NCI-H1105 (cell line): Measurements from ENCODE around the gene CMTM2.
"Not testable (repeated sequence)": the region's sequence is repeated elsewhere in the genome, so short reads cannot be mapped to it uniquely, and the experiment has no call there.

Experiments
- DNase-seq: peaks from one replicate; lab custom pipeline; 2025; lab: John Stamatoyannopoulos, UW

The CMTM2 gene

DNA sequence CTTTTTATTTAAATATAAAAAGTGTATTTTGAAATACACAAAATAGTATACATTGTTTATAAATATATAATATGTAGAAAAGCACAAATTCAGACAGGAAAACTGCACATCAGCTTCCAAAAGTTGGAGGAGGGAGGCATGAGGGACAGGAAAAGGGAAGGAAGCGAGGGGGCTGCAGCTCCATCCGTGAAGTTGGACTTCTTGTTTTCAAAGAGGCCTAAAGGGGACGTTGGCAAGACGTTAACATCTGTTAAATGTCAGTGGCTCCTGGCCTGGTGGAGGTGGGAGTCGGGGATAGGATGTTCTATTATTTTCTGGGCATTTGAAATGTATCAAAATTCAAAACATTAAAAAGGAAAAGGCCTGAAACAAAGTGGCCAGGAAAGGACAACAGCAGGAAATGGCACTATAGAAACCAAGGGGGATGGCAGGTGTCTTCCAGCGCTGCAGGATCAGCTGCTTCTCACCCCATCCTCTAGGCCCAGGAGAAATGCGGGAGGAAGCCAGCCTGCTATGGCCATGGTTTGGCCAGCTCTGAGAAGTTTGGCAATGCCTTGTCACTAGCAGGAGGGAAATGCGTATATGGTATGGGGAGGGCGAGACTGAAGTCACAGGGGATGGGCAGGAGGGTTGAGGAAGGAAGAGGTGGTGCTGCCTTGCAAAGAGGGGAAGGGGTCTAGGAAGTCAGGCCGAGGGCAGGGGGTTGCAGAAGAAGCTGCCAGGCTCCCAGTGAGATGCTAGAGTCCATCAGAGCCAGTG is 6.4 kb downstream of the CMTM2 start:
- no peak for DNase-seq

DNA sequence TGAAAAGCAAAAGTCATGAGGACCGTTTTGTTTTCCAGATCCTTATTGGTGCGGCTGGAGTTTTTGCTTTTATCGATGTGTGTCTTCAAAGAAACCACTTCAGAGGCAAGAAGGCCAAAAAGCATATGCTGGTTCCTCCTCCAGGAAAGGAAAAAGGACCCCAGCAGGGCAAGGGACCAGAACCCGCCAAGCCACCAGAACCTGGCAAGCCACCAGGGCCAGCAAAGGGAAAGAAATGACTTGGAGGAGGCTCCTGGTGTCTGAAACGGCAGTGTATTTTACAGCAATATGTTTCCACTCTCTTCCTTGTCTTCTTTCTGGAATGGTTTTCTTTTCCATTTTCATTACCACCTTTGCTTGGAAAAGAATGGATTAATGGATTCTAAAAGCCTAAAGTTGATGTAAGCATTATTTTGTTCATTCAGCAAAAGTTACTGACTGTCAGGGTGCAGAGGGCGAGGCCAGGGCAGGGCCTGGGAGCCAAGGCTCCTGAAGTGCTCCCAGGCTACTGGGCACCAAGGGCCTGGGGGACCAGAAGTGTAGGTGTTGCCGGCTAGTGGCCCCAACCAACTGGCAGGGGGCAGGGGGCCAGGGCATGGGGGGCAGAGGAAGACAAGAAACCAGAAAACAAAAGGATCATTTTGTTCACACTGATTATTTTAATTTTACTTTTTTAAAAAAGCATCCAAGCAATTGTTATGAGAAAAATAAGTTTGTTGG is 8.8 kb downstream of the CMTM2 start:
- no peak for DNase-seq

DNA sequence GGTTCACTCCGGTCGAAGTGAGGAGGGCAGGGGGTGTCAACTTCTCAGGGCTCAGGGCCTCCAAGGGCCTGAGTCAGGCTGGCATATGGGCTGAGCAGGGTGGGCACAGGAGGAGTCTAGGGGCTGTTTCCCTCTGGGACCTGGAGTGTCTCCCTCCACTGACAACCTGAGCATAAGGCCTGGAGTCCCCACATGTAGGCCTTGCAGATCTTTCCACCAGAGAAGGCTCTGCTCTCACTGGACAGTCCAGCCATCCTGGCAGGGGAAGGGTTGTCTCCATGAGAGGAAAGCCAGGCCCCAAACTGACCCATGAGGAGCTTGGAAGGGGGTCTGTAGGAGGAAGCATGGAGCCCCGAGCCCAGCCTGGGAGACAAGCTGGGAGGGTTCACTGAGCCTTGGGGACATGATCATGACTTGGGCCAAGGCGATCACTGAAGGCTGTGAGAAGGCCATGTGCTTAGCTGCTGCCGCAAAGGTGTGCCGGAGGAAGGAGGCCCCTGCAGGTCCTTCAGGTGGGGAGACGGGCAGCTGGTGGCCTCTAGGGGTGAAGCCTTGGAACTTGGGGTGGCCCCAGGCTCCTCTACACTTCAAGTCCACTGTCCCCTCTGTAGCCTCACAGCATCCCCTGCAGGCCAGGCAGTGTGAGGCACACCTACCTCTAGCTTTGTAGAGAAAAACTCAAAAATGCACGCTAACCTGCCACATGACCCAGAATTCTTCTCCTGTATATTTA is 9.9 kb downstream of the CMTM2 start:
- DNase-seq: no peak

DNA sequence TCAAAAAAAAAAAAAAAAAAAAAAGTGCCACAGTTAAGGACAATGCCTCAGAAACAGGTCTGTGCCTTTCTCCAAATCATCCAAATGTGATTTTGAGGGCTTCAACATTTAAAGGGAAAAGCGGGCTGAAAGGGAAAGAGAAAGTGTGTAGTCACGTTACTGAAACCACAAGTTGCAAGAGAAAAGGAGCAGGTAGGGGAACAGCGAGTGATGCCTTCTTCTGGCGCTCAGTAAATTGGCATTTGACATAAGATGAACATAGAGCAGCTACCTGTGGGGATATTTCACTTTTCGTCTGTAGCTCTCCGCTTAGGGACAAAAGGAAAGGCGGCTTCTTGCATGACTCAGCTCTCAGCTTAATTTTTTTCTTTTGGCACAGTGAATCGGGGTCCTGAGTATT is 11.1 kb downstream of the CMTM2 start:
- DNase-seq: no peak

DNA sequence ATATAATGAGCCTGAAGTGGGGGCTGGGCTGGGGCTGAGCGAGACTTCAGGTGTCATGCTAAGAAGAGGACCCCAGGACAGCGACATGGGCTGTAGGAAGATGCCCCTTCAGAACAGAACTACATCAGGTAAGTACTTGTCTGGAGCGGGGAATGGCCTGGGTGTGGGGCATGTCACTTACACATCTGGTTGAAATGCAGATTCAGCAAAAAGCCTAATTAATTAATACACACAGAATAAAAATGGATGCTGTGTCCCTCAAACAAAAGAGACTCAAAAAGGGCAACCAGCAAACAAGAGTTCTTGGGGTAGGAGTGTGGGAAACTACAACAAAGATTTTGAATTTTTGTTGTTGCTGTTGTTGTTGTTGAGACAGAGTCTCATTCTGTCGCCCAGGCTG is 11.8 kb downstream of the CMTM2 start:
- DNase-seq: no peak

DNA sequence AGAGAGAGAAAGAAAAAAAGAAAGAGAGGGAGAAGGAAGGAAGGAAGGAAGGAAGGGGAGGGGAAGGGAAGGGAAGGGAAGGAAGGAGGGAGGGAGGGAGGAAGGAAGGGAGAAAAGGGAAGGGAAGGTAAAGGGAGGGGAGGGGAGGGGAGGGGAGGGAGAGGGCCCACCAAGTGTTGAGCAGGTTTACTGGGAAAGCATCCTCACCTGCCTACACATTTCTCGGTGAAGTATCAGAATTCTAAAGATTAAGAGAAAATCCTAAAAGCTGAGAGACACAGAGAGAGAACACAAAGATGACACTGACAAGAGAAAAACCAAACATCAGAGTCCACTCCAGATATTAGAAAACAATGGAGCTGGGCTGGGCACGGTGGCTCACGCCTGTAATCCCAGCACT is 13.0 kb downstream of the CMTM2 start:
- DNase-seq: no peak

DNA sequence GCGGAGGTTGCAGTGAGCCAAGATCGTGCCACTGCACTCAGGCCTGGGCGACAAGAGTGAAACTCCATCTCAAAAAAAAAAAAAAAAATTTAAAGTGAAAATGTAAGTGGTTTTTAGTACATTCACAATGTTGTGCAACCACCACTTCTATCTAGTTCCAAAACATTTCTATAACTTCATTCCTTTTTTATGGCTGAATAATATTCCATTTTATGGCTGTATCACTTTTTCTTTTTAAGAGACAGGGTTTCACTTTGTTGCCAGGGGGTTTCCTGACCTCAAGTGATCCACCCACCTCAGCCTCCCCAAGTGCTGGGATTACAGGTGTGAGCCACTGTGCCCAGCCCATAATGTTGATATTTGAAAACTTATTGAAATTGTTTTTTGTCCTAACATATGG is 13.6 kb downstream of the CMTM2 start:
- DNase-seq: no peak

DNA sequence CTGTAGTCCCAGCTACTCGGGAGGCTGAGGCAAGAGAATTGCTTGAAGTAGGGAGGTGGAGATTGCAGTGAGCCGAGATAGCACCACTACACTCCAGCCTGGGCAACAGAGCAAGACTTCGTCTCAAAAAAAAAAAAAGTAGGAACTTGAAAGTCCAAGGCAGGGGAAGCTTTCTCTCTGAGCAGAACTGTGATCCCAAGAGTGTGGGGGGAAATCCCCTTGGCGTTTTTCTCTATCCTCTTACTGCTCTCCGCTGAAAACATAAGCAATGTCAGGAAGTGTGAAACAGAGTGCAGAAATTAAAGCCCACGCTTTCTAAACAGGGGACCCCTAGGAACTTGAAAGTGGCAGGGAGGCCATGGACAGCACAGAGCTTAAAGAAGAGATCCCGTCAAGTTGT is 15.5 kb downstream of the CMTM2 start:
- no peak for DNase-seq

DNA sequence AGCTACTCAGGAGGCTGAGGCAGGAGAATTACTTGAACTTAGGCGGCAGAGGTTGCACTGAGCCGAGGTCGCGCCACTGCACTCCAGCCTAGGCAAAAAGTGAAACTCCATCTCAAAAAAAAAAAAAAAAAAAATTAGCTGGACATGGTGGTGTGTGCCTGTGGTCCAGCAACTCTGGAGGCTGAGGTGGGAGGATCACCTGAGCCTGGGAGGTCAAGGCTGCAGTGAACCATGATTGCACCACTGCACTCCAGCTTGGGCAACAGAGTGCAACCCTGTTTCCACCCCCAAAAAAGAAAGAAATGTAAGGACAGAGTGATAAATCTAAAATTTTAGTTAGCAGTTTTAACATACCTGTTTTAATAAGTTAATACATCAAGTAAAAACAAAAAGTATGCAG is 17.3 kb downstream of the CMTM2 start:
- not testable (repeated sequence) for DNase-seq

DNA sequence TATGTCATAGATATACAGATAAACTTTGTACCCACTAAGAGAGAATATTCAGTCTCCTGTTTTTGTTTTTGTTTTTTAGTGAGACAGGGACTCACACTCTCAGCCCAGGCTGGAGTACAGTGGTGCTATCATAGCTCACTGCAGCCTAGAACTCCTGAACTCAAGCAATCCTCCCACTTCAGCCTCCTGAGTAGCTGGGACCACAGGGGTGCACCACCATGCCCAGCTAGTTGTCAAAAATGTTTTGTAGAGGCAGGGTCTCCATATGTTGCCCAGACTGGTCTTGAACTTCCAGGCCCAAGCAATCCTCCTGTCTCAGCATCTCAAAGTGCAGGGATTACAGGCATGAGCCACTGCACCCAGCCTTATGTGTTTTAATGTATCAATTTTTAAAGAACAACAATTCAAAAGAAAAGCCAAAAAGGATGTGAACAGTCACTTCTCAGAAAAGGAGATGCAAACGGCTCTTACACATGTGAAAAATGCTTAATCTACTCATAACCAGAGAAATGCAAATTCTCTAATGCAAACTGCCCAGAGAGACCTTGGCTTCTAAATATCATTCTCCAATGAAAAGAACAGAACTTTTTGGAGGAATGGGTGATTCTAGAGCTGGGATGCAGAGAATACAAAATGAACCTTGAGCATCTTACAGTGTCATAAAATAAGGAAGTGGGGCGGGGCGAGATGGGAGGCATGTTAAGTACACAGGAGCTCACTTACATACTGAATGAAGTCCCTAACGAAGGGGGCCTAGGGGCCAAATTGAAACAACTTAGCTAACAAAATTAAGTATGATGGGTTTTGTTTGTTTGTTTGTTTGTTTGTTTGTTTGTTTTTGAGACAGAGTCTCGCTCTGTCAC is 18.0 kb downstream of the CMTM2 start:
- no peak for DNase-seq

DNA sequence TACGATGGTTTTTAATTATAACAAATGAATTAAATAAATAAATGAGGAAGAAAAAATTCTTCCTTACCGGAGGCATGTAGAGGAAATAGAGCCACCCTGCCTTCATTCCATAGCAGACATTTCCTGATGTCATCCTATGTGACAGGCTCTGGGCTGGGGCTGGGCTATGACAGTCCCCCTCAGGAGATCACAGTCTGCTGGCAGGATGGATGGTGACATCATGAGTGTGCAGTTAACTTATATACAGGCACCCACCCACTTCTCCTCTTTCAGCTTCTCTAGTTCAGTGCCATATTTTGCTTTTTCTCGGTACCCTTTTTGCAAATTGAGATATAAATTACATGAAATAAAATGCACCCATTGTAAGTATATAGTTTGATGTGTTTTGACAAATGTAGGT is 18.8 kb downstream of the CMTM2 start:
- DNase-seq: no peak

DNA sequence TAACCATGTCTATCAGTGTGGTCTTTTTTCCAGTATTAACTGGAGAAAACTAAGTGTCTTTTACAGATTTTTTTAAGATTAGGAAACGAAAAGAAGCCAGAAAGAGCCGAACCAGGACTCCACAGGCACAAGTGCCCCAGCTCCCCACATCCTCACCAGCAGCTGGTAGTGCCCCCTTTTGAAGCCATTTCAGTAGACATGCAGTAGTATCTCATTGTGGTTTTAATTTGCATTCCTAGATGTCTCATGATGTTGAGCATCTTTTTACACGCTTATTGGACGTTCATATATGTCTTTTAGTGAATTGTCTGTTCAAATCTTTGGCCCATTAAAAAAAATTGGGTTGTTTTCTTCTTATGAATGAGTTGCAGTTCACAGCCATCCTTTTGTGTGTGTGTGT is 20.5 kb downstream of the CMTM2 start:
- no peak for DNase-seq

DNA sequence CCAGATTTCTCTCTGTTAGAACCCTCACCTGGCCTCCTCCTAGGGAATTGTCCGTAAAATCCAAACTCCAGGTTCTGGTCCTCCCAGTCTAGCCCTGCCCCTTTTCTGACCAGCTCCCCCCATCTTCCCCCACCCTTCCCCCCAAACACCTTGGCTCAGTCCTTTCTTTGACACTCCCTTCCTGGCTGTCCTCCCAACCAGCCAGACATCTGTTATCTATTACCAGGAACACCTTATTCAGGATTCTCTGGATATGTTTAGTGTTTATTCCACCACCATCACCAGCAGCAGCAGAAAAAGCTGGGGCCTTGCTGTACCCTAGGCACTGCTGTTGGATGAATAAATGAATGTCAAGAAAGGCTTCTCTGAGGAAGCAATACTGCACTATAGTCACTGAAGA is 21.2 kb downstream of the CMTM2 start:
- no peak for DNase-seq

DNA sequence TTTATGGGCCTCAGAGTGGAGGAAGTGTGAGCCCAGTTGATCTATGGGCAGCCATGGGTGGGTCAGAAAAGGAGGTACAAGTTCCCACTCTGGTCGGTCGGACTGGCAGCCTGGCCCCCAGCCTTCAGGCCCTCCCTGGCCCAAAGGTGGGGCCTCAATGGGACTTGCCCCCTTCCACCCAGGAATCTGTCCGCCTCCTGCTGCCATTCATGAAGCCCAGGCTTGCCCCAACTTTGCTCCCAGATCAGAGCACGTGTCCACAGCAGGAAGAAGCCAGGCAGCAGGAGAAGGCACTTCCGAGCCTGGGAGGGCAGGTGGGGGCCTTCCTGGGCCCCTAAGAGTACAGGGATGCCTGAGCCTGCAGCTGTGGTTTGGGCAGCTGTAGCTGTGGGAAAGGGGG is 22.2 kb downstream of the CMTM2 start:
- no peak for DNase-seq

DNA sequence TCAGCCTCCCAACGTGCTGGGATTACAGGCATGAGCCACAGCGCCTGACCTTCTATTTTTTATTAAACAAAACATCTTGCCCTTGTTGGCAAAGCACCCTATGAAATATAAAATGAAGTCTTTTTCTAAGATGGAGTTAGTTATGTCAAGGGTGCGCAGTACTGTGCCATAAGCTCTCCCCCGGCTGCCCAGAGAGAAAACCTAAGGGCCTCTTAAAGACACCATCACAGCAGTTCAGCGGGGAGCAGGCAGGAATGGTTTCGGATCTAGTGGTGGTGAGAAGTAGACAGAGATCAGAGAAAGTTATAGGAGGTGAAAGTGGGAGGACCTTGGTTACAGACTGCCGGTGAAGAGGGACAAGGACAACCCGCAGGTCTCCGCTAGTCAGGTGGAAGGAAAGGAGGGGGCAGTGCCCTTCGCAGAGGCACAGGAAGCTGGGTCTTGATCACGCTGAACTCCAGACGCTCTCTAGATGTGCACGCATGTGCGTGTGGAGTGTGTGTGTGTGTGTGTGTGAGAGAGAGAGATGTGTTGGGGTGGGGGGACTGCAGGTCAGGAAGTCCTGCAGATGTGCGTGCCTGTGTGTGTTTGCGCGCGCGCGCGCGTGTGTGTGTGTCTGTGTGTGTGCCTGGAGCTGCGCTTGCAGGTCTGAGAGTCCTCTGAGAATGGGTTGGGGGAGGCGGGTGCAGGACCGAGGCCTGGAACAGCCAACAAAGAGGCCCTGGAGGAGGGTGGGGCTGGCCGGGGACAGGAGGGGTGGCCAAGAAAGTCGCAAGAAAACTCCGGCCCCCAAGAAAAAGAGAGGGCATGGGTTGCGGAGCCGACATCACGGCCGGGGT is 24.5 kb downstream of the CMTM2 start:
- DNase-seq: no peak

DNA sequence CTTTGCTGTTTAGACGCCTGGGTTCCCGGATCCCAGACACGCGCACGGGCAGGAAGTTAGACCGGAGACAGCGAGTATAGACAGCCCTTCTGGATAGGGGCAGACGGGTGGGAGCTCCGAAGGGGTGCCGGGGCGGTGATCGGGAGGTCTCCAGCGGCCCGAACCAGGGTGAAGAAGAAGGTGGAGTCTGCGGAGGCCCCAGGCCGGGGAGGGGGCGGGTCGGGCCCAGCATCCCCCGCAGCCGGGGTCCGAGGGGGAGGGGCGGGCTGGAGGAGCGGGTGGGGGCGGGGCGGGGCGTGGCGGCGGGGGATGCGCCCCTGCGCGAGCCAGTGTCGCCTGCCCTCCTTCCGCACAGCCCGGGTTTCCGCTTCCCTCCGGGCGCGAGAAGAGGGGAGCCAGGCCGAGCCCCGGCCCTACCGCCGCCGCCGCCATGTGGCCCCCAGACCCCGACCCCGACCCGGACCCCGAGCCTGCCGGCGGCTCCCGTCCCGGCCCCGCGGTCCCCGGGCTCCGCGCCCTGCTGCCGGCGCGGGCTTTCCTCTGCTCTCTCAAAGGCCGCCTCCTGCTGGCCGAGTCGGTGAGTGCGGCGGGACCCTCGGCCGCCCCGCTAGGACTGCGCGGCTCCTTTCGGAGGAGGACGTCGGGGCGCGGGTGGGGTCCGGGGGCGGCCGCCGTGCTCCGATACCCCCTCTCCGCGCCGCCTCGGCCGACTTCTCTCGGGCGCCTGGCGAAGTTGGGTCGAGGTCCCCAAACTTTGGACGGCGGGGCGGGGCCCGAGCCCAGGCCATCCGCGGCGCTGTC is 25.3 kb downstream of the CMTM2 start, which contains the start of gene CMTM3:
Gene CMTM3 (plus strand): TSS at position 329 of the 801 bp plus-strand sequence. CDS start 102 bp downstream, at position 431.
- DNase-seq: no peak

DNA sequence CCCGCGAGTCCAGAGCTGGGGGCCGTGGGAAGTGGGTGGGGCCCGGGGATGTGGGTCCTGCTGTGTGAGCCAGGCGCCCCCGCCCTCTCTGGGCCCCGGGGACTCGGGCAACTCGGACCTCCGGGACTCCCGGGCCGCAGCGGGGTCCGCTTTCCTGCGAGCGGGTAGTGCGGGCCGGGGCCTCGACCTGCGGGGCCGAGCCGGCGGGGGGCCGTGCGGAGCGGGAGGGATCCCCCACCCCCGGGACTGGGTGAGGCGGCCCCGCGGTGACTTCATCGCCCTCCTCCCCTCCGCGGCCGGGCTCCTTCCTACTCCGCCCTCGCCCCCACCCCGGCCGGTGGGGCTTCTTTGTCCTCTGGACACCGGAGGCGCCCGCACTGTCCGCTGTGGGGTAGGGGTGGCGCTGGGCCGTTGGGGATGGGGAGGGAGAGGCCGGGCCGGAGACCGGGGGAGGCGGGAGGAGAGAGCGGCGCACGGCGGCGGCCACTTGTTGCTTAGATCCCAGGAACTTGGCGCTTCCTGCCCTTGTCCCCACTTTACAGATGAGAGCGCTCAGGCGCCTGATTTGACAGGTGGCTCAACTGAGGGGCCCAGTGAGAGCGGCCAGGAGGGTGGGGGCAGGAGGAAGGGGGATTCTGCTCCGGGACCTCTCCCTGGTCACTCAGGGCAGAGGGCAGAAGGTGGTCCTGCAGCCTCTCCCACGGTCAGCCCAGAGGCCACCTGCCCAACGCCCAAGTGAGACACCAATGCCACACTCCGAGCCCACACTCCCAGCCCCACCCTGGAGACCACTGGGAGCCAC is 26.1 kb downstream of the CMTM2 start:
- no peak for DNase-seq

DNA sequence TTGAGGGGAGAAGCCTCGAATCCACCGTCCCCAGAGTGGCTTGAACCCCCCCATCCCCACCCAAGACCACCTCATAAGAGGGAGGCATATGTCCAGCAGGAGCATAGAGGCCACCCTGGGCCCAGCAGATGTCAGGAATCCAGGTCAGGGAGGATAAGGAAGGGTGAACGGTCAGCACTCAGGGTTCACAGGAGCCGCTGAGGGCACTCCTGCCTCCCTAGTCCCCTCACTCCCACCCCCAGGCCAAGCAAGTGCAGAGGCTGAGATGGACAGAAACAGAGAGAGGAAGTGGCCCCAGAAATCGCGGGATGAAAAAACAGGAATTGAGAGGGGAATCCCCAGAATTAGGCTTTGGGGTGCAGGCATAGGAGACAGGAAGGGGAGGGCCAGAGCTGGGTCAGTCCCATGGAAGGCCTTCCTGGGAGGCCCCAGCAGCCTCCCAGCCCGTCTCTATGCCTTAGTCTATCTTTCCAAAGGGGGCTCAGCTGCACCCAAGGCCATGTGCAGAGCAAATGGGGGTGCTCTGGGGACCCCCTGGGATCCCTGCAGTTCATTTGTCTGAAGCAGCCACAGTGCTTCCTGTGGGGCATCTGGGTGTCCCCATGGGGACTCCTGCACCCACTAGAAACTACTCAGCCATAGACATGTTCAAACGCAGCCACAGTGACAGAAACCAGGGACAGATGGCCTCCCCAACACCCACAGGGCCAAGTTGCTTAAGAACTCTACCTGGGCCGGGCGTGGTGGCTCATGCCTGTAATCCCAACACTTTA is 26.9 kb downstream of the CMTM2 start:
- no peak for DNase-seq
